Stimulated activated CD8-positive, alpha-beta memory T cell treated with anti-CD3 and anti-CD28 coated beads, Interleukin-12 subunit alpha, Interleukin-12 subunit beta, amount 100 ng/mL, for 24 hours (primary cell): ENCODE results near the gene IGFBP4.

ENCODE experiments used
- DNase-seq: peaks from one replicate; pipeline ENCODE4 v3.0.0-alpha.2; 2020; ENCODE audit errors: extremely low read depth

The IGFBP4 gene

GRCh38 chr17:40471846-40472732 lies 28.8 kb downstream of the IGFBP4 start:
- no peak for DNase-seq

DNA sequence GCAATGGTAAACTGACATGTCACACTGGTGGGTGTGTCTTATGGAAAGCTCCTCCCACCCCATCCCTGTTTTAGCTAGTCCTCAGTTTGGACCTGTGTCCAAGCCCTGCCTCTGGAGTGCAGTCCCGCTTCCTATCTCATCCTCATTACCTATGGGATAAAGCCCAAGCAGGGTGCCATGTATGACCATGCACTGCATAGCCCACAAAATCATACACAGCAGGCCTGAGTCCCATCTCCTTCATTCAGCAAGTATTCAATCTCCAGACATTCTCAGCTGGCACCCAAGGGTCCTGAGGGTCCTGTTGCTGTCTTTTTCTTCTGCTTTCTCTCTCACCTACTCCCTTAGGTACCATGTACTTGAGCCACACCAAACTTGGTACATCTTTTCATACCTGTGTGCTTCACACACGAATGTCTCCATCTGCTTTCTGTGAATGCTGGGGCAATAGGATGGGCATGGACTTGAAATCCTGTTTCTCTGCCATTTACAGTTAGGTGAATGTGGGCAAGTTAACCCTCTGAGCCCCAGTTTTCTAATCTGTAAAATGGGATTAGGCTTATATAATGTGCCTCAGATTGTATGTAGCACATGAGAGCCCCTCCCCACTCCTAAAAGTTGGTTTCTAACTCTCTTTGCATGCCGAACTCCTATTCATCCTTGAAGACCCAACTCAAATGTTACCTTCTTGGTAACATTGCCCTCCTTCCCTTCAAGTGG lies 29.6 kb downstream of the IGFBP4 start:
- DNase-seq, result no peak

DNA sequence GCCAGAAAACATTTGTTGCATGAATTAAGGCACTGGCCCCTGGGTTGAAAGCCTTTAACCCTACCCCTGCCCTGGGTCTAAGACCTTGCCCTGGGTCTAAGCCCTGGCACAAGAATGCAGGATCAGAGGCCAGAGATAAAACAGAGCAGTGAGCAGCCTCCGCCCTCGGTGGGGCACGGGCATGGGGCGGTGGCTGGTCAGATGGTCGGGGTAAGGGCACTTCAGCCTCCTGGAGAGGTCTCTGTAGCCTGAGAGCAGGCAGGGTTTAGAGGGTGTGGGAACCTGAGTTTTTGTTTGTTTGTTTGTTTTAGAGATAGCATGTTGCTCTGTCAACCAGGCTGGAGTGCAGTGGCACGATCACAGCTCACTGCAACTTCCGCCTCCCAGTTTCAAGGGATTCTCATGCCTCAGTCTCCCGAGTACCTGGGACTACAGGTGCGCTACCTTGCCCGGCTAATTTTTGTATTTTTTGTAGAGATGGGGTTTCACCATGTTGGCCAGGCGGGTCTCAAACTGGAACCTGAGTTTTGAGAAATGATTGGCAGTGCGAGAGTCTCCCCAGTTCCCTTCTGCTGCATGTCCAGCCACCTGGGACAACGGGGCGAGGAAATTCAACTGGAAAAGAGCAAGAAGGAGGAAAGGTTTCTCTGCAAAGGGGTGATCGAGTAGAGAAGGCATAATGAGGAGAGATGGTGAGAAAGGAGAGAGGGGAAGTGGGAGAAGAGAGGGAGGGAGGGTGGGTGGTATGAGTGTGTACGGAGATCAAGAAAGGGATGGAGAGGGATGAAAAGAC lies 30.5 kb downstream of the IGFBP4 start:
- DNase-seq, result no peak

DNA sequence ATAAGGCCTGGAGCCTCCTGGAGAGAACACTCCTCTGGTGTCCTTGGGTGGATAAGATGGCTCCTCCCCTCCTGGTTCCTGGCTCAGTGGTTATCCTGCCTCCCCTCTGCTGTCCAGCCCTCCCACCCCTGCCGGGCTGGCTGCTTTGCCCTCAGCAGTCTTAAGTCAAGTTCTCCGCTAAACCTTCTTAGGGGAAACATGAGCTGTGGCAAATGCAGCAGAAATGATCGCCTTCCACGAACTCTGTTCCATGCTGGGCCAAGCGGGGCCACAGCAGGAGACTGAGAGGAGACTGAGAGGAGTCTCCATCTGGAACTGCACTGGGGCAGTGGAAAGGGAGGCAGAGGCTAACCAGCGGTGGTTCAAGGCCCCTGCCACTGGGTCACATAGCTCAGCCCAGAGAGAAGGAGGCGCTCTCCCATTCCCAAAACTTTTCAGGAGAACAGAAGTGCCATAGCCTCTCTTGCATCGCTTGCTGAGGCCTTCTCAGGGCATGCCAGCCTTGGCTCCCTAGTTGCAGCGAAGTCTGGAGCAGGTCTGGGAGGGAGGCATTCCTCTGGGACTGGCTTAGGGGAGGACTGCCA lies 31.3 kb downstream of the IGFBP4 start:
- no peak for DNase-seq

- DNase-seq, result no peak
These were observed 32.1 kb downstream of the IGFBP4 start for GRCh38 chr17:40475234-40475908.

GRCh38 chr17:40477796-40478195 lies 34.5 kb downstream of the IGFBP4 start:
- DNase-seq, result no peak

DNA sequence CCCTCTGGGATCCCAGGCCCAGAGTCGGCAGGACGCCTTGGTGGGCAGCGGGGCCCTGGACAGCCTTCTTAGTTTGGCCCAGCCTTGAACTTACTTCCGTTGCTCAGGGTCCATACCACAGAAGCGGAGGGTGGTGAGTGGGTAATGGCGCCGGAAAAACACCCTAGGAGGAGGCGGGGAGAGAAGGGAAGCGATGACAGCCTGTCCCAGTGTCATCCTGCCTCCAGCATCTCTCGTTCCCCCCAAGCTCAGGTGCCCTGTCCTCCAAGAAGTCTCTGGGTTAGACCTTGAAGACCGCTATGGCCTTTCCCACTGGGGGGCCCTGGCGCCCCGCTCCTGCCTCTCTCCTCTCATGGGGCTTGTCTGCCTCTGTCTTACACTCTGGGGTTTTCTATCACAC lies 35.2 kb downstream of the IGFBP4 start:
- DNase-seq, result no peak

GRCh38 chr17:40479754-40480480 lies 36.7 kb downstream of the IGFBP4 start:
- DNase-seq, result no peak

DNA sequence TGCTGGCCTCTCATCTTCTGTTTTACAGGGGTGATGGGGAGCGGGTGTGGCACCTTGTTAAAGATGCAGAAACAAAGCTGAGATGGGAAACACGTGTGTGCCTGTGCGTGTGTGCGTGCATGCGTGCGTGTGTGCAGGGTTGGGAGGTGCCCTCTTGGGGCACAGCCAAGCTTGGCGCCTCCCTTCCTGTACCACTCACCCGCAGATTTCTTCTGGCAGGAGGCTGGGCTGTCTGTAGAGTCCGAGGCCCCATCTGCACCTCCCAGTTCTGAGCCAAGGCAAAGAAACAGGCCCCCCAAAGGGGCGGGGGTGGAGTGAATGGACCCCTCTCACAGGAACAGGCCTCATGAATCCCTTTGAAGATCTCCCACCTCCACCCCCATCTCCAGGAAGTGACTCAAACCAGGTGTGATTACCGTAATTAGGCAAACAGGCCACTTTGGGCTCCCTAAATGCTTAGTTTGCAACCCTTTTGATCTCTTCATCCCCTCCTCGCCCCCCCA lies 37.3 kb downstream of the IGFBP4 start:
- peak; percentile 64 for DNase-seq

DNA sequence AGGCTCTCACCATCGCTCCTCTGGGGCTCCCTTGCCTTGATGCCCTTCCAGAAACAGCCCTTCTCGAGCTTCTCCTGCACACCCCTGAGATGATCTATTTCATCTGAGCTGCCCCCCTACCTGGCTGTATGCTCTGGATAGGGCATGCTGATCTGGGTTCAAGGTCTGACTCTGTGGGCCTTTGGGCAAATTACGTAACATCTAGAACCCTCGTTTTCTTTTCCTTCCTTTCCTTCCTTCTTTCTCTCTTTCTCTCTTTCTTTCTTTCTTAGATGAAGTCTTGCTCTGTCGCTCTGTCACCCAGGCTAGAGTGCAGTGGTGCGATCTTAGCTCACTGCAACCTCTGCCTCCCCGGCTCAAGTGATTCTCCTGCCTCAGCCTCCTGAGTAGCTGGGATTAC lies 37.9 kb downstream of the IGFBP4 start:
- DNase-seq, result no peak

DNA sequence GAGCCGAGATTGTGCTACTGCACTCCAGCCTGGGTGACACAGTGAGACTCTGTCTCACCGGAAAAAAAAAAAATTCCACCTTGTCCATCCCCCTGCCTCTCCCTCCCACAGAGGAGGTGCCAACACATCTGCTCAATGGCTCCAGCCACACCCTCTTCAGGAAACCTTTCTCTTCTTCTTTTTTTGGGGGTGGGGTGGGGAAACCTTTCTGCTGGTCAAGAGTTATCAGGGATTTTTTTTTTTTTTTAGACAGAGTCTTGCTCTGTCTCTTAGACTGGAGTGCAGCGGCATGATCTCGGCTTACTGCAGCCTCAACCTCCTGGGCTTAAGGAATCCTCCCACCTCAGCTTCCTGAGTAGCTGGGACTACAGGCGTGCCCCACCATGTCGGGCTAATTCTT lies 39.5 kb downstream of the IGFBP4 start:
- no peak for DNase-seq

DNA sequence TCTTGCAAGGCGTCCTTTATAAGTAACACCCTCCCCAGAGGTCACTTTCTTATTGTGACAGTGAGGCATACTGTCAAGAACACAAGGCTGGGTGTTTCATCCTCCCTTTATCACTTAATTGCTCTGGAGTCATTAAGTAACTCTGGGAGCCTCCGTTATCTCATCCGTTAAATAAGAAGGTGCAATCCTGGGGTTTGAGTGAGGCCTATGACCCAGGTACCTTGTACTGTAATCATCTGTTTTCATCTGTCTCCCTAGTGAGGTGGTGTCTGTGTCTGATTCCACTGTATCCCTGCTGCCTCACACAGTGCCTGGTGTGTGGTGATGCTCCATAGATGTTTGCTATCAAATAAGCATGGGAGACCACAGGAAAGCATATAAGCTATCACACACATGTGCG lies 40.4 kb downstream of the IGFBP4 start:
- DNase-seq, result no peak

- DNase-seq, result no peak
These were observed 41.2 kb downstream of the IGFBP4 start for GRCh38 chr17:40484285-40484972.

DNA sequence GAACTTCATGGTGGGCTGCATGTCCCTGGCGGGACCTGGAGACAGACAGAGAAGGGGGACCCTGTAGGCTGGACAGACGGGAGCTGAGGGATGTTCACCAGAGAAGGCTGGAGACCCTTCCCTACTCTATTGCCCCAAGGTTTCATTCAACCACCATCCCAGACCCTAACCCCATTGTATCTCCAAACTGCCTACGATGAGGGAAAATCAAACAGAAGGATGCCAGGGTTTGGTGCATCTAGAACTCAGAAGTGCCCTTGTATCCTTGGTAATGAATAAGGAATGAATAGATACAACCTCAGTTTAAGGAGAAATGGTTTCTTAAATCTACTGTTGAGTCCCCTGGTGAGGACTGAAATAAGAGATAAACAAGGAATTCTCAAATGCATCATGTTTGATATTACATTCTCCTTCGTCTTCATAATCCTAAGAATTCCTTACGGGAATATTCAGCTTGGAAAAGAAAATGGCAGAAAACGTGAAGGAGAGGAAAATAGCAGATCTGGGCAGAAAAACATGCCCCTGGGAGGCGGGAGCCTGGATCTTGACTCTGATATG lies 41.8 kb downstream of the IGFBP4 start:
- DNase-seq, result no peak

DNA sequence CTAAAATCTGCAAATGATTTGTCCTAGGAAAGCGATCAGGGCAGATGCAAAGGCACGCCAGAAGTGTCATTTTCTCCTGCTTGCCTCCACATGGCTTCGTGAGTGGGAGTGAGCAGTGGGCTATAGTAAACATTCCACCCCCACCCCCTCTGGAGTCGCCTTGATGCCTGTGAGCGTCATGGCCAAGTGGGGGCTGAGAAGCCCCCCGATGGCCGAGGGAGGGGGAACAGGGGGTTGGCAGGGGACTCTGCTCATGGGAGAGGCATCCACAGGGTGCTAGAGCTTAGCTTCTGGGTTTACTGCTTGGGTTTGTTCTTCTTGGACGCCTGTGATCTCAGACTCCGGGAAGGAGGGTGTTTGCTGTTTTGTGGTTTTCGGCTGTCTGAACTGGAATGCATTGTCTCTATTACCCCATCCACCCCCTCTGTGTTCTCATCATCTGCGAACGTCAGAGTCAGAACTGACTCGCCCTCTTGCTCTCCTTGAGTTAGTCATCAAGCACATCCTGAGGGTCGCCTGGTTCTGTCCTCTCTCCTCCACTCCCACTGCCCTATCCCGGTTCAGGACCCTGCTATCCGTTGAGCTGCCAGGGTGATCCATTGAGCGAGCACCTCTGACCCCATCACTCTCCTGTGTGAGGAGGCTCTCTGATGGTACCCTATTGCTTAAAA lies 42.7 kb downstream of the IGFBP4 start:
- no peak for DNase-seq

- DNase-seq, result no peak
These were observed 43.5 kb downstream of the IGFBP4 start for GRCh38 chr17:40486522-40487370.

GRCh38 chr17:40487371-40488020 lies 44.2 kb downstream of the IGFBP4 start:
- DNase-seq, result no peak
